SIG-M5 treated with dmso at 0.1 percent for 504 hours (cell line): ENCODE results near the gene MMS22L.

Experiments used
- DNase-seq: peaks from one replicate; lab custom pipeline; 2025; ENCODE audit not compliant: unreplicated experiment; lab: John Stamatoyannopoulos, UW

Gene MMS22L

GRCh38 chr6:97150932-97151331, 132.1 kb downstream of the MMS22L start:
- DNase-seq = no peak

GRCh38 chr6:97147421-97147820, 135.6 kb downstream of the MMS22L start:
- no peak for DNase-seq

GRCh38 chr6:97145691-97146090, 137.3 kb downstream of the MMS22L start:
- no peak for DNase-seq

GRCh38 chr6:97141756-97142155, 141.3 kb downstream of the MMS22L start:
- DNase-seq = no peak

DNA sequence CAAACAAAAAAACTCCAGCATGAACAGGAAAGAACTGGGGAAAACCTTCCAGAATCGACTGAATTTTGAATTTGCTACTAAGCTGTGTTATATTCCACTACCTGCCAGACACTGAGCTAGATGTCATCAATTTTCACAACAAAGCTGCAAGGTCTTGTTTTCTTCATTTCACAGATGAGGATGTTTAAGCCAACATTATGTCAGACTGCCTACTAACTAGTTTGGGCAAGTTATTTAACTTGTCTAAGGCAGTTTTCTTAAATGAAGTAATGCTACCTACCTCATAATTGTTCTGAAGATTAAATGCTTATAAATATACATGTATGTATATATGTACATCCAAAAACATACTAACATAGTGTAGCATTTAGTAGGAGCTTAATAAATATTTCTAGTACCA, 144.4 kb downstream of the MMS22L start:
- DNase-seq = no peak

- no peak for DNase-seq
Measured at GRCh38 chr6:97136626-97137358, 146.2 kb downstream of the MMS22L start.

GRCh38 chr6:97133067-97133466, 149.9 kb downstream of the MMS22L start:
- no peak for DNase-seq

- DNase-seq = no peak
Measured at GRCh38 chr6:97129106-97129505, 153.9 kb downstream of the MMS22L start.

DNA sequence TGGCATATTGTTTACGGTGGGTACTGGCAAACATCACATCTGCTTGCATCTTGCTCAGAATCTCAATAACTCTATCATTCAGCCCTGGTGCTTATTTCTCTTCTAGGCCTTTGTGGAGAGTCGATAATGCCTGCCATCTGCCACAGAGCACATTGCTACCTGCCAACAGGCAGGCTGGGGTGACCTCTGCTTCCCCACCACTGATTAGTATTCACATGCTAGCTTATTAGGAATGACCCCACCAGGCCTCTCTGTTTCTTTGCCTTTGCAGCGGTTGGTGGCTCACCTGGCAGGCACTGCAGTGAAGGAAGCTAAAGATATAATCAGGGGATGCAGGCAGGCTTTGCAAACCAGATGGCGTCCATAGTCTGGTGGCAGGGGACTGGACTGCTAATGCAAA, 154.5 kb downstream of the MMS22L start:
- DNase-seq = no peak

DNA sequence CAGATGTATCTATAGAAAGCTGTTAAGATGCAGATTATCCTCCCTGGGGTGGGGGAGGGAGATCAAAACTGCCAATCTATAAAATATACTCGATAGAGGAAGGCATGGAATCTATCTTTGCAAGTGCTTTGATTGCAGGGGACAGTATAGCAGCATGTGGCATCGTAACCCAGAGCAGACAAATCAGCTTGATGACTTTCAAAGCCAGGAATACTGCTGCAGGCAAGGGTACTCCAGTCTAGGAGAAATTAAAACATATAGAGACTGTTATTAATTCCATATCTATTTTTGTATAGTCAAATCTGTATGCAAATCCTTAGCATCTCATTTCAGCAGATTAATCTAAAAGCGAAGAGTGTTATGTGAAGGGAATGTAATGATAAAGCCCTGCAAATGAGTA, 159.4 kb downstream of the MMS22L start:
- DNase-seq = no peak

- DNase-seq = no peak
Measured at GRCh38 chr6:97123112-97123511, 159.9 kb downstream of the MMS22L start.

DNA sequence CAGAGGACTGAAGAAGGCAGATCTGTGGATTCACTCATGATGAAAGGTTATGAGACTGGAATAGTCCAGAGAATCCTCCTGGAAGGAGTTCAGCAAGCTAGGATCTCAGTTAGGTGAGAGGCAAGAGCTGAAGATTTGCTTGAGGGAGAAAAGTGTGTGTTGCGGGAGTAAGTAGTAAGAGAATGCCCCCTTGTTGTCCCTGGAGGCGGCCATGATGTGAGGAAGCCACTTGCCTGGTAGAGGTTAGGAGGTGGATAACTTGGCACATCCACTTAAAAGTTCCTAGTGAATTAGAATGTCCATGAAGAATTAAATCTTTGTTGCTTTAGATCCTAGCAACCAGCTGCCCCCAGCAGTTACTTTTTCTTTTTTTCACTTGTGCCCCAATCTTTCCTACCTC, 162.5 kb downstream of the MMS22L start:
- no peak for DNase-seq

DNA sequence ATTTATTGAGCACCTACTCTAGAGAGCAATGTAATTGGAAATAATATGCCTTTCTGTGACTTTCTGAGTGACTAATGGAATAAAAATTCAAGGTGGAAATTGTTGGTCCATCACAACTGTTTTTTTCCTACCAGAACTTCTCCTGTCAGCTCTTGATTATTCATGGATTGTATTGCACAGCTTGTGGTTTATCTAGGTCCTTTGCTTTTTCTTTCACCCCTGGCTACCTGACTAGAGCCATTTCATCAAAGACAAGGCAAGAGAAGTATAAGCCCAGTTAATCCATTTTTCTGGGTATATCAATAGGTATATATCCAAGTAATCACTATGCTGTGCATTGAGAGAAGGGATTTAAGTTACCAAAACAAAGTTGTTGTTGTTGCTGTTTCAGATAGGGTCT, 168.4 kb downstream of the MMS22L start:
- no peak for DNase-seq

- DNase-seq = no peak
Measured at GRCh38 chr6:97113170-97113569, 169.8 kb downstream of the MMS22L start.

- DNase-seq = no peak
Measured at GRCh38 chr6:97111243-97111642, 171.8 kb downstream of the MMS22L start.

- DNase-seq = no peak
Measured at GRCh38 chr6:97110626-97111025, 172.4 kb downstream of the MMS22L start.

- no peak for DNase-seq
Measured at GRCh38 chr6:97110149-97110548, 172.9 kb downstream of the MMS22L start.

- no peak for DNase-seq
Measured at GRCh38 chr6:97109444-97109843, 173.6 kb downstream of the MMS22L start.

- no peak for DNase-seq
Measured at GRCh38 chr6:97102145-97102790, 180.7 kb downstream of the MMS22L start.

DNA sequence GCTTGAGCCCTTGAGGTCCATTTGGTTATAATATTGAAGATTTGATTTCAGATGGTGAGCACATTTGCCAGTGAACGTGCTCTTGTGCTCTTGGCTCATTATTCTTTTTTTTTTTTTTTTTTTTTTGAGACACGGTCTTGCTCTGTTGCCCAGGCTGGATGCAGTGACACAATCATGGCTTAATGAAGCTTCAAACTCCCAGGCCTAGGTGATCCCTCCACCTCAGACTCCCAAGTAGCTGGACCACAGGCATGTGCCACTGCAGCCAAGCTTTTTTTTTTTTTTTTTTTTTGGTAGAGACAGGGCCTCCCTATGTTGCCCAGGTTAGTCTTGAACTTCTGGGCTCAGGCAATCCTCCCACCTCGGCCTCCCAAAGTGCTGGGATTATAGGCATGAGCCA, 182.3 kb downstream of the MMS22L start:
- DNase-seq = no peak

GRCh38 chr6:97097068-97098047, 185.7 kb downstream of the MMS22L start:
- no peak for DNase-seq
